Panc1 (cell line): ENCODE measurements around the gene FAM163B. TPM values are rescaled to one million over a fixed set of nuclear protein-coding genes. Genes with fewer than 3 reads are reported as not detected.

Experiments used
- ATAC-seq: fragments of 200-7000 bp; cut with Tn5 transposase; 2 replicates; pipeline ENCODE4 v1.9.1; 2020; ENCODE audit warnings: mild to moderate bottlenecking, moderate library complexity
- BruUV-seq: library from RNA; stranded (reverse); fragments of 400-500 nt; replicated peaks from 2 replicates; lab custom pipeline; 2021; lab: Mats Ljungman, UMichigan
- CTCF ChIA-PET: fragments of 300-600 bp; sonication (Branson Sonifier 250); formaldehyde crosslinking; loops from one replicate; lab custom pipeline; 2022; ENCODE audit warnings: antibody characterized with exemption; lab: Charles Lee
- POLR2A ChIA-PET: fragments of 300-600 bp; sonication (Branson Sonifier 250); formaldehyde crosslinking; loops from one replicate; lab custom pipeline; 2022; ENCODE audit warnings: antibody characterized with exemption; lab: Charles Lee
- DNase-seq: peaks from one replicate; pipeline ENCODE4 v3.0.0-alpha.2; 2010; ENCODE audit warnings: low read depth, low spot score
- H3K27ac ChIP-seq: 2 replicates; pipeline ENCODE4 v1.5.1; 2011; ENCODE audit warnings: mild to moderate bottlenecking, low read length, inconsistent platforms
- H3K27me3 ChIP-seq: fragments of 200-500 bp; sonication (Bioruptor generic); 2 replicates; pipeline ENCODE4 v1.6.0; 2014; ENCODE audit warnings: low read length, inconsistent platforms; ENCODE audit not compliant: control insufficient read depth, insufficient read depth
- H3K36me3 ChIP-seq: fragments of 200-500 bp; sonication (Bioruptor generic); 2 replicates; pipeline ENCODE4 v1.5.1; 2014; ENCODE audit warnings: inconsistent platforms, mild to moderate bottlenecking, low read length, moderate library complexity; ENCODE audit not compliant: control insufficient read depth, insufficient read depth
- H3K4me1 ChIP-seq: 2 replicates; pipeline ENCODE4 v1.5.1; 2011; ENCODE audit warnings: inconsistent platforms, mild to moderate bottlenecking, low read length, moderate library complexity; ENCODE audit not compliant: control insufficient read depth, insufficient read depth
- H3K4me3 ChIP-seq, 2 experiments: 2 replicates each; pipeline ENCODE4 v1.5.1; 2011 to 2012; ENCODE audit warnings: low read depth in 2 of 2, low read length in 2 of 2, mild to moderate bottlenecking in 2 of 2, inconsistent platforms in 1 of 2, moderate library complexity in 1 of 2
- H3K9me3 ChIP-seq: fragments of 200-500 bp; sonication (Bioruptor generic); 2 replicates; pipeline ENCODE4 v1.5.1; 2014; ENCODE audit warnings: low read depth, mild to moderate bottlenecking, inconsistent platforms, low read length, moderate library complexity; ENCODE audit not compliant: control insufficient read depth, insufficient read depth
- POLR2AphosphoS5 ChIP-seq: IDR thresholded peaks from 2 replicates; pipeline ENCODE4 v1.6.1; 2012; ENCODE audit warnings: mild to moderate bottlenecking, low read depth, low read length, moderate library complexity
- SIN3A ChIP-seq: IDR thresholded peaks from 2 replicates; pipeline ENCODE4 v1.6.1; 2012; ENCODE audit warnings: low read depth, mild to moderate bottlenecking, low read length, moderate library complexity, borderline replicate concordance; ENCODE audit not compliant: insufficient read depth
- TCF7L2 ChIP-seq: IDR thresholded peaks from 2 replicates; pipeline ENCODE4 v1.6.1; 2011; ENCODE audit warnings: mild to moderate bottlenecking, low read depth, low read length, inconsistent platforms
- in situ Hi-C: cut with HindIII; loops from 2 replicates; pipeline ENCODE4 v1.10.0; 2016; ENCODE audit warnings: low sequenced_read_pairs, low pct_unique_long_range_greater_than_20kb
- intact Hi-C: fragments of 100-400 bp; cut with micrococcal nuclease; formaldehyde crosslinking; loops from one replicate; pipeline ENCODE4 v1.10.0; 2022; ENCODE audit not compliant: unreplicated experiment
- total RNA-seq: library from RNA; stranded (reverse); gene quantifications from one replicate; pipeline ENCODE4 v1.2.1, GENCODE V29; 2021; ENCODE audit not compliant: unreplicated experiment
- TF ChIP-seq, protein P1 (sequence below), 2 experiments: IDR thresholded peaks; 2 replicates each; pipeline ENCODE4 v1.6.1; 2011 to 2012; ENCODE audit warnings: low read depth in 2 of 2, control low read depth in 1 of 2, low read length in 1 of 2, mild to moderate bottlenecking in 1 of 2, moderate library complexity in 1 of 2; ENCODE audit not compliant: insufficient read depth in 1 of 2
- TF ChIP-seq, protein P2 (sequence below): fragments of 450-650 bp; IDR thresholded peaks from 2 replicates; pipeline ENCODE4 v1.5.1; 2017; ENCODE audit warnings: mild to moderate bottlenecking

FAM163B gene
- total RNA-seq, 1 experiment from 2014 or later = not detected

DNA sequence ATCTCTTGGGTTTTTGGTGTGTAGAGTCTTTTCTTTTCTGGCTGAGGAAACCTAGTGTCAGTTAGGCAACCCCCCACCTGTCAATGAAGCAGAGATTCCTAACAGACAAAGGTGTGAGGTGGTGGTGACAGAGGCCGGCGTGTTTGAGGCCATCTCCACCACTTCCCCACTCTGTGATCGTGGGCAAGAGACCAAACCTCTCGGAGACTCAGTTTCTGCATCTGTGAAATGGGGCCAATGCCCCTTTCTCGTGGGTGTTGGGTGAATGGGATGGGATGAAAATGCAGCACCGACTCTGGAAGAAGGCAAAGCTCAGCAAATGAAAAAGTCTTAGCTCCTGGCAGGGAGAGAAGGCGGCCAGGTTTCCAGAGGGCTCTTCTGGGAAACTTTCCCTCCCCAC is 807 bp downstream of the FAM163B start:
- ATAC-seq = no peak
- H3K27me3 ChIP-seq = peaks cover 4% of the 10 kb centered on the region; the same call in 1 of the 2 replicates
- H3K36me3 ChIP-seq = no peaks in the 10 kb centered on the region
- H3K27ac ChIP-seq = no peak overlapping the region
- H3K4me3 ChIP-seq = no peak overlapping the region
- CTCF ChIA-PET = no interaction called here
- no TSS peak for BruUV-seq
- intact Hi-C loops (no loop called here), in situ Hi-C loops (no loop called here)
- no peaks in the 10 kb centered on the region for H3K9me3 ChIP-seq
- POLR2A ChIA-PET = no interaction called here
- DNase-seq = no peak
- no peaks in the 10 kb centered on the region for H3K4me1 ChIP-seq
- no peak for TF ChIP-seq SIN3A
- no peak for TF ChIP-seq POLR2AphosphoS5
- no peak for TF ChIP-seq TCF7L2
- TF ChIP-seq, protein P1, sequence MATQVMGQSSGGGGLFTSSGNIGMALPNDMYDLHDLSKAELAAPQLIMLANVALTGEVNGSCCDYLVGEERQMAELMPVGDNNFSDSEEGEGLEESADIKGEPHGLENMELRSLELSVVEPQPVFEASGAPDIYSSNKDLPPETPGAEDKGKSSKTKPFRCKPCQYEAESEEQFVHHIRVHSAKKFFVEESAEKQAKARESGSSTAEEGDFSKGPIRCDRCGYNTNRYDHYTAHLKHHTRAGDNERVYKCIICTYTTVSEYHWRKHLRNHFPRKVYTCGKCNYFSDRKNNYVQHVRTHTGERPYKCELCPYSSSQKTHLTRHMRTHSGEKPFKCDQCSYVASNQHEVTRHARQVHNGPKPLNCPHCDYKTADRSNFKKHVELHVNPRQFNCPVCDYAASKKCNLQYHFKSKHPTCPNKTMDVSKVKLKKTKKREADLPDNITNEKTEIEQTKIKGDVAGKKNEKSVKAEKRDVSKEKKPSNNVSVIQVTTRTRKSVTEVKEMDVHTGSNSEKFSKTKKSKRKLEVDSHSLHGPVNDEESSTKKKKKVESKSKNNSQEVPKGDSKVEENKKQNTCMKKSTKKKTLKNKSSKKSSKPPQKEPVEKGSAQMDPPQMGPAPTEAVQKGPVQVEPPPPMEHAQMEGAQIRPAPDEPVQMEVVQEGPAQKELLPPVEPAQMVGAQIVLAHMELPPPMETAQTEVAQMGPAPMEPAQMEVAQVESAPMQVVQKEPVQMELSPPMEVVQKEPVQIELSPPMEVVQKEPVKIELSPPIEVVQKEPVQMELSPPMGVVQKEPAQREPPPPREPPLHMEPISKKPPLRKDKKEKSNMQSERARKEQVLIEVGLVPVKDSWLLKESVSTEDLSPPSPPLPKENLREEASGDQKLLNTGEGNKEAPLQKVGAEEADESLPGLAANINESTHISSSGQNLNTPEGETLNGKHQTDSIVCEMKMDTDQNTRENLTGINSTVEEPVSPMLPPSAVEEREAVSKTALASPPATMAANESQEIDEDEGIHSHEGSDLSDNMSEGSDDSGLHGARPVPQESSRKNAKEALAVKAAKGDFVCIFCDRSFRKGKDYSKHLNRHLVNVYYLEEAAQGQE (IDR thresholded peaks at IDR 0.05; ENCODE audit: insufficient read depth in 1 of 2, low read depth in 2 of 2, low read length in 1 of 2) = no peak
- TF ChIP-seq, protein P2, sequence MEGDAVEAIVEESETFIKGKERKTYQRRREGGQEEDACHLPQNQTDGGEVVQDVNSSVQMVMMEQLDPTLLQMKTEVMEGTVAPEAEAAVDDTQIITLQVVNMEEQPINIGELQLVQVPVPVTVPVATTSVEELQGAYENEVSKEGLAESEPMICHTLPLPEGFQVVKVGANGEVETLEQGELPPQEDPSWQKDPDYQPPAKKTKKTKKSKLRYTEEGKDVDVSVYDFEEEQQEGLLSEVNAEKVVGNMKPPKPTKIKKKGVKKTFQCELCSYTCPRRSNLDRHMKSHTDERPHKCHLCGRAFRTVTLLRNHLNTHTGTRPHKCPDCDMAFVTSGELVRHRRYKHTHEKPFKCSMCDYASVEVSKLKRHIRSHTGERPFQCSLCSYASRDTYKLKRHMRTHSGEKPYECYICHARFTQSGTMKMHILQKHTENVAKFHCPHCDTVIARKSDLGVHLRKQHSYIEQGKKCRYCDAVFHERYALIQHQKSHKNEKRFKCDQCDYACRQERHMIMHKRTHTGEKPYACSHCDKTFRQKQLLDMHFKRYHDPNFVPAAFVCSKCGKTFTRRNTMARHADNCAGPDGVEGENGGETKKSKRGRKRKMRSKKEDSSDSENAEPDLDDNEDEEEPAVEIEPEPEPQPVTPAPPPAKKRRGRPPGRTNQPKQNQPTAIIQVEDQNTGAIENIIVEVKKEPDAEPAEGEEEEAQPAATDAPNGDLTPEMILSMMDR = no peak

DNA sequence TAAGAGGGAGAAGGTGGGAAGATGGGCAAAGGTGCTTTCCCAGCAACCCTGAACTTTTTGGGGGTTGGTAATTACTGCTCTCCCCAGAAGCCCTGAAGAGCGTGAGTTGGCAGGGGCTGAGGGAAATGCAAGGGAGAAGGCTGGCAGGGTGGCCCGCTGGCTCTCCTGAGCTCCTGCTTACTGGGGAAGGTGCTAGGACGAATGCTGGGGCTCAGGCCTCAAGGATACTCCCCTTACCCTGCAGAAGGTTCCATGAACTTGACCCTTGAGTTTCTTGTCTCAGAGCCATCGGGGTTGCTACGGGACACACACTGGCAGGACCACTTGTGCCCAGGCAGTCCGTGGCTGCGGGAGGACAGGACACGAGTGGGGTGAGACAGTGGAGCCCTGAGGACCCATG is 1.2 kb downstream of the FAM163B start:
- Histone ChIP-seq H3K4me1 (no peaks in the 10 kb centered on the region), H3K27ac (no peak overlapping the region), H3K36me3 (no peaks in the 10 kb centered on the region), H3K4me3 (no peak overlapping the region), H3K27me3 (peaks cover 4% of the 10 kb centered on the region; the same call in 1 of the 2 replicates), H3K9me3 (no peaks in the 10 kb centered on the region)
- no TSS peak for BruUV-seq
- no peak for TF ChIP-seq SIN3A
- TF ChIP-seq, protein P1 (IDR thresholded peaks at IDR 0.05; ENCODE audit: insufficient read depth in 1 of 2, low read depth in 2 of 2, low read length in 1 of 2) = no peak
- TF ChIP-seq, protein P2 = no peak
- TF ChIP-seq TCF7L2 = no peak
- no peak for TF ChIP-seq POLR2AphosphoS5
- ChIA-PET POLR2A (no interaction called here), CTCF (no interaction called here)
- intact Hi-C loops = no loop called here
- no peak for ATAC-seq
- in situ Hi-C loops = no loop called here
- no peak for DNase-seq
